Esophagus (tissue), 2 donors: ENCODE data around the gene PLXNB1. TPM values are rescaled to one million over a fixed set of nuclear protein-coding genes. Genes with fewer than 3 reads are reported as not detected.
"Not testable (repeated sequence)": the region's sequence is repeated elsewhere in the genome, so short reads cannot be mapped to it uniquely, and the experiment has no call there.

Source experiments
- H3K27ac ChIP-seq, 2 donors: one replicate each; pipeline ENCODE4 v1.5.1; 2013; ENCODE audit warnings: low read depth in 2 of 2, mild to moderate bottlenecking in 2 of 2, inconsistent platforms in 1 of 2, low read length in 1 of 2, moderate library complexity in 1 of 2
- H3K27me3 ChIP-seq, 2 donors: one replicate each; pipeline ENCODE4 v1.6.1; 2013; ENCODE audit warnings: low read length in 2 of 2, control low read depth in 1 of 2, mild to moderate bottlenecking in 1 of 2; ENCODE audit not compliant: insufficient read depth in 2 of 2, control insufficient read depth in 1 of 2
- H3K36me3 ChIP-seq, 2 donors: one replicate each; pipeline ENCODE4 v1.6.1; 2013; ENCODE audit warnings: low read length in 1 of 2; ENCODE audit not compliant: control insufficient read depth in 2 of 2, insufficient read depth in 2 of 2
- H3K4me1 ChIP-seq, 2 donors: one replicate each; pipeline ENCODE4 v1.6.1; 2013; ENCODE audit warnings: low read length in 1 of 2; ENCODE audit not compliant: control insufficient read depth in 2 of 2, insufficient read depth in 2 of 2
- H3K4me3 ChIP-seq, 2 donors: one replicate each; pipeline ENCODE4 v1.5.1; 2013; ENCODE audit warnings: low read length in 2 of 2, mild to moderate bottlenecking in 2 of 2, low read depth in 1 of 2, moderate library complexity in 1 of 2
- H3K9me3 ChIP-seq, 2 donors: one replicate each; pipeline ENCODE4 v1.6.1; 2013; ENCODE audit warnings: mild to moderate bottlenecking in 2 of 2, low read depth in 1 of 2, low read length in 1 of 2, moderate library complexity in 1 of 2; ENCODE audit not compliant: control insufficient read depth in 2 of 2, insufficient read depth in 1 of 2
- WGBS, 2 donors: extraction: QIAGEN DNeasy Blood & Tissue Kit; methylation state at CpG; one replicate each; pipeline ENCODE4 v1.1.7; 2013; 5-methylcytosine and 5-hydroxymethylcytosine counted together
- polyA plus RNA-seq, 2 donors: library from polyadenylated mRNA; stranded (reverse); fragments of 200-250 nt; gene quantifications; one replicate each; pipeline ENCODE4 v1.2.3, GENCODE V29; 2013
- donor health status: healthy with polysubstance abuse.
- donor health status: Bipolar disorder and iron deficiency.

PLXNB1 gene, protein sequence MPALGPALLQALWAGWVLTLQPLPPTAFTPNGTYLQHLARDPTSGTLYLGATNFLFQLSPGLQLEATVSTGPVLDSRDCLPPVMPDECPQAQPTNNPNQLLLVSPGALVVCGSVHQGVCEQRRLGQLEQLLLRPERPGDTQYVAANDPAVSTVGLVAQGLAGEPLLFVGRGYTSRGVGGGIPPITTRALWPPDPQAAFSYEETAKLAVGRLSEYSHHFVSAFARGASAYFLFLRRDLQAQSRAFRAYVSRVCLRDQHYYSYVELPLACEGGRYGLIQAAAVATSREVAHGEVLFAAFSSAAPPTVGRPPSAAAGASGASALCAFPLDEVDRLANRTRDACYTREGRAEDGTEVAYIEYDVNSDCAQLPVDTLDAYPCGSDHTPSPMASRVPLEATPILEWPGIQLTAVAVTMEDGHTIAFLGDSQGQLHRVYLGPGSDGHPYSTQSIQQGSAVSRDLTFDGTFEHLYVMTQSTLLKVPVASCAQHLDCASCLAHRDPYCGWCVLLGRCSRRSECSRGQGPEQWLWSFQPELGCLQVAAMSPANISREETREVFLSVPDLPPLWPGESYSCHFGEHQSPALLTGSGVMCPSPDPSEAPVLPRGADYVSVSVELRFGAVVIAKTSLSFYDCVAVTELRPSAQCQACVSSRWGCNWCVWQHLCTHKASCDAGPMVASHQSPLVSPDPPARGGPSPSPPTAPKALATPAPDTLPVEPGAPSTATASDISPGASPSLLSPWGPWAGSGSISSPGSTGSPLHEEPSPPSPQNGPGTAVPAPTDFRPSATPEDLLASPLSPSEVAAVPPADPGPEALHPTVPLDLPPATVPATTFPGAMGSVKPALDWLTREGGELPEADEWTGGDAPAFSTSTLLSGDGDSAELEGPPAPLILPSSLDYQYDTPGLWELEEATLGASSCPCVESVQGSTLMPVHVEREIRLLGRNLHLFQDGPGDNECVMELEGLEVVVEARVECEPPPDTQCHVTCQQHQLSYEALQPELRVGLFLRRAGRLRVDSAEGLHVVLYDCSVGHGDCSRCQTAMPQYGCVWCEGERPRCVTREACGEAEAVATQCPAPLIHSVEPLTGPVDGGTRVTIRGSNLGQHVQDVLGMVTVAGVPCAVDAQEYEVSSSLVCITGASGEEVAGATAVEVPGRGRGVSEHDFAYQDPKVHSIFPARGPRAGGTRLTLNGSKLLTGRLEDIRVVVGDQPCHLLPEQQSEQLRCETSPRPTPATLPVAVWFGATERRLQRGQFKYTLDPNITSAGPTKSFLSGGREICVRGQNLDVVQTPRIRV (N-terminal part only)
- polyA plus RNA-seq = 100 to 1,000 TPM in 1 of 2 donors, 10 to 100 TPM in 1; 73.4 to 298 TPM

DNA sequence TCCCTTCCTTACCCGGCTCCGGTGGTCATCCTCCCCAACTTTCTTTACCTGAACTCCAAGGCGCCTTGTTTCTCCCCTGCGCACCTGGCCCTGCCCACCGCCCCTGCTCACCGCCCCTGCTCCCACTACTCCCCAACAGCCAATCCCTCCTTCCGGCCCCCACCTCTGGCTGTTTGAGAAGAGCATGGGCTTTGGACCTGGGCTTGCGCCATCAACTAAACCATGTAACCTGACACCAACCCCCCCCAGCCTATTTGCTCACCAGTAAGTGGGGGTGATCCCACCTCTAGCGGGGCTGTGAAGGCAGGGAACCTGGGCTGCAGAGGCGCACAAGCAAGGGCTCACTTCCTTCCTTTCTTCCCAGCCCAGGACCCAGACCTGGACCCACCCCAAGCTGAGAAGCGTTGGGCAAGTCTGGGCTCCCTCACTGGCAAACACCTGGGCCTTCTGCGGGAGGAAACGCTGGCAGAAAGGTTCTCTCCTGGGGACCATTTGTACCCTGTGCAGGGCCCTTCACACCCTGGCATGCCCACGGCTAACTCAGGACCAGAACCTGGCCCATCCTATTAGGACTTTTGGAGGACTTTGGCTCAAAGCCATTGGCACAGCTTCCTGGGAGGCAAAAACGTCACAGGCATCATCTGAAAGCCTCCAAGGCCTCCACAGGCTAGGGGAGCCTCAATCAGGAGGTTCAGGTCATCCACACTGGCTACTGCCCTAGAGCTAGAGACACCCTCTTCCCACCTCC, at the start of gene PLXNB1:
Gene PLXNB1, minus strand, starts transcription at position 127 of the 748 bp plus-strand sequence. CDS start 5,475 bp downstream, outside the sequence.
- no peaks in the 10 kb centered on the region for H3K36me3 ChIP-seq
- H3K4me3 ChIP-seq = peak within 1 kb of the TSS; percentile 68 to 74
- H3K27ac ChIP-seq = peak within 1 kb of the TSS; percentile 93 to 96
- H3K9me3 ChIP-seq = no peaks in the 10 kb centered on the region
- H3K4me1 ChIP-seq = peaks cover 12 to 63% of the 10 kb centered on the region in 2 donors
- no peaks in the 10 kb centered on the region for H3K27me3 ChIP-seq
- WGBS, 2 donors = 17 to 20% methylated on average over 15 of the region's 15 CpGs

DNA sequence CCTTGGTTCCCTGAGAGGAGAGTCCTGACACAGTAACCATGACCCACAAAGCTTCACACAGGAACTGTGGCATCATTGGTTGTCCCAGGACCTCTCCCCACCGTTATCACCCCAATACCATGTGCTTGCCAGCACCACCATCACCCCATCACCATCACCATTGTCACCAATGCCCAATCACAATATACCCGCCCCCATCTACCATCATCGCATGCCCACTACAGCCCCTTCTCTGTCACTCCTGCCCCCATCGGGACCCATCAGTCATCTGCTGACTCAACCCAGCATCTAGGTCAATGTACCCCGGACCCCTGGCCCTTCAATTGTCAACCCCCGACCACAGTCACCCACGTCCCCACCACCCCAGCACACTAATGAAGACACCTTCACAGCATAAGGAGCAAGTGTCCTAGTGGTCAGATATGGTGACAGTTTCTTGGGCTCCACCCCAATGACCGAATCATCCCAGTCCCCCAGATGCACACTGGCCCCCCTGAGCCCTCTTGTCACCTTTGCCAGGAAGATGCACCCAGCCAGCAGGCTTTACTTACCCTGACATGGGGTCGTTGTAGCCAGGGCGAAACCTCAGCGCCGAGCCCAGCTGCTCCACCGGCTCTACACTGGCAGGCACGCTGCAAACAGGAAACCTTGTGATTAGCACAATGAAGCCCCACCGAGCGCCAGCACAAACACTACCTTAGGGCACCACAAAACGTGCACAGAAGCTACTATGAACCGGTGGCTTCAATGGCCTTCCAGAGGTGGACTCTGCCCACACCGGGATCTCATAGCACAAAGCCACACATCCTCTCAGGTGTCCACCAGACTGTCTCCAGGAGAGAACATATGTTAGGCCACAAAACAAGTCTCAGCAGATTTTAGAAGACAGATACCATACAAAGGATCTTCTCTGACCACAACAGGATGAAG, 49.0 kb upstream of the PLXNB1 start:
- Histone ChIP-seq H3K27me3 (no peaks in the 10 kb centered on the region), H3K9me3 (no peaks in the 10 kb centered on the region), H3K4me1 (peaks cover 0 to 2% of the 10 kb centered on the region in 2 donors), H3K36me3 (peaks cover 0 to 13% of the 10 kb centered on the region in 2 donors), H3K27ac (peak overlapping the region; percentile 20 to 52), H3K4me3 (peak overlapping the region in 1 of 2 donors; percentile 4)
- WGBS, 2 donors = 70 to 78% methylated on average over 19 of the region's 19 CpGs

DNA sequence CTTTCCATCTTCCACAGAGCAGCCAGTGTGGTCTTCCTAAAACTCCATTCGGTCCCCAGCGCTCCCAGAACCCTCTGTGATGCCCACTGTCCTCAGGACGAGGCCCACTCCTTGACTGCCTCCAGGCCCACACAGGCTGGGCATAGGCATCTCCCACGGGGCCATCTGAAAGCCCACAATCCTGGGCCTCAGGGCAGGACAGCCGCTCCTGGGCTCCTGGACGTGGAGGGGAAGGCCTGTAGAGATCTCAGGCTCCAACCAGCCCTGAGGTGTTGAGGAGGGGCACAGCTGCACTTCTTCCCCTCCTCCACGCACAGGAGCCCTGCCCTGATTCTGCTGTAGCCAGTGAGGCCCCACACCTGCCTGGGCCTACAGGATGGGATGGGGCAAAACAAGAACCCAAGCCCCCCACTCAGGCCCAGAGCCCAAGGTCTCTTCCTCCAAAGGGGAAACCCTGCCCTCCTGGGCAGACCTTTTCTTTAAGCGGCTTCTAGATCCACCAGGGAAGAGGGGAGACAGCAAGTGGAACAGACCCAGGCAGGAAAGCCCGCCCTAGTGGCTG, 48.2 kb upstream of the PLXNB1 start:
- peak overlapping the region in 1 of 2 donors; percentile 27 for H3K27ac ChIP-seq

GRCh38 chr3:48476426-48477053, 46.7 kb upstream of the PLXNB1 start:
- no peak overlapping the region for H3K27ac ChIP-seq
- 59 to 70% methylated on average over 9 of the region's 9 CpGs for WGBS, 2 donors

More for the DNA sequence above, 48.2 kb upstream of the PLXNB1 start:
- Histone ChIP-seq H3K27me3 (no peaks in the 10 kb centered on the region), H3K4me3 (no peak overlapping the region), H3K36me3 (peaks cover 0 to 13% of the 10 kb centered on the region in 2 donors), H3K9me3 (no peaks in the 10 kb centered on the region), H3K4me1 (peaks cover 2 to 4% of the 10 kb centered on the region in 2 donors)
- WGBS, 2 donors = 84% methylated on average over 9 of the region's 9 CpGs

GRCh38 chr3:48475188-48475587, 45.3 kb upstream of the PLXNB1 start:
- Histone ChIP-seq H3K4me3 (no peak overlapping the region), H3K4me1 (peaks cover 4 to 6% of the 10 kb centered on the region in 2 donors), H3K27me3 (no peaks in the 10 kb centered on the region), H3K36me3 (peaks cover 0 to 15% of the 10 kb centered on the region in 2 donors), H3K9me3 (no peaks in the 10 kb centered on the region), H3K27ac (peak overlapping the region in 1 of 2 donors; percentile 30)
- WGBS, 2 donors = 82 to 86% methylated on average over 11 of the region's 11 CpGs

More at GRCh38 chr3:48476426-48477053, 46.7 kb upstream of the PLXNB1 start:
- Histone ChIP-seq H3K36me3 (peaks cover 0 to 13% of the 10 kb centered on the region in 2 donors), H3K9me3 (no peaks in the 10 kb centered on the region), H3K4me1 (peaks cover 2 to 4% of the 10 kb centered on the region in 2 donors), H3K4me3 (no peak overlapping the region), H3K27me3 (no peaks in the 10 kb centered on the region)

DNA sequence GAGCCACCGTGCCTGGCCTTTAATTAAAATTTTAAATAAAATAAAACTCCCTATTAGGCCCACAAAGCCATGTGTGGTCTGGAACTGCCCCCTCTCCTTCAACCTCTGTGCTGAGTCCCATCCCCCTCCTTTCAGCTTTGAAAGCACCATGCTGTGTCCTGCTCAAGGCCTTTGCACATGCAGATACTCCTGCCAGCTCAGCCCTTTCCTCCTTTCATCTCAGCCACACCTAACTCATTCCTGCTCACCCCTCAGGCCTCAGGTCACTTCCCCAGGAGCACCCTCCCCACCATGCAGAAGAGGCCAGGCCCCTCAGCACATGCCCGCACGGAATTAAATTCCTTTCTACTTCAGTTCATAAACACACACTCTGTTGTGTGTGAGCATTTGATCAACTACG, 44.7 kb upstream of the PLXNB1 start:
- H3K27me3 ChIP-seq = no peaks in the 10 kb centered on the region
- no peak overlapping the region for H3K4me3 ChIP-seq
- H3K9me3 ChIP-seq = no peaks in the 10 kb centered on the region
- 58 to 64% methylated on average over 4 of the region's 4 CpGs for WGBS, 2 donors
- H3K27ac ChIP-seq = peak overlapping the region in 1 of 2 donors; percentile 17
- H3K36me3 ChIP-seq = peaks cover 3 to 16% of the 10 kb centered on the region in 2 donors
- H3K4me1 ChIP-seq = peaks cover 10% of the 10 kb centered on the region in 2 donors

DNA sequence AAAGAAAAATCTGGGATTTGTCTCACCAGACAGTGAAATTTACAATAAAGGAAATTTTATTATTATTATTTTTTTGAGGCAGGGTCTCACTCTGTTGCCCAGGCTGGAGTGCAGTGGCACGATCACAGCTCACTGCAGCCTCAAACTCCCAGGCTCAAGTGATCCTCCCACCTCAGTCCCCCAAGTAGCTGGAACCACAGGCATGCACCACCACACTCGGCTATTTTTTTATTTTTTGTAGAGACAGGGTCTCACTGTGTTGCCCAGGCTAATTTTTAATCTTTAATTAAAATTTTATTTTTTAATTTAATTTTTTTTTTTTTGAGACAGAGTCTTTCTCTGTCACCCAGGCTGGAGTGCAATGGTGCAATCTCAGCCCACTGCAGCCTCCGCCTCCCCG, 44.1 kb upstream of the PLXNB1 start:
- H3K27ac ChIP-seq, H3K4me3 ChIP-seq, H3K9me3 ChIP-seq, H3K27me3 ChIP-seq: not testable (repeated sequence)
- Histone ChIP-seq H3K4me1 (peaks cover 15% of the 10 kb centered on the region in 2 donors), H3K36me3 (peaks cover 3 to 19% of the 10 kb centered on the region in 2 donors)
- WGBS, 2 donors = 96% methylated on average over 4 of the region's 4 CpGs
